Transverse colon (tissue), 4 donors: ENCODE data around the gene EIF4EBP2.

ENCODE experiments used
- POLR2AphosphoS5 ChIP-seq, 3 donors: sonication (generic); formaldehyde crosslinking; IDR thresholded peaks; one replicate each; pipeline ENCODE4 v1.6.1; 2016; ENCODE audit warnings: antibody characterized with exemption in 3 of 3
- TF ChIP-seq, protein P1 (sequence below), 5 experiments: fragments of 200-600 bp in 3 of 5; fragments of 450-650 bp in 2 of 5; sonication (generic) in 3 of 5; IDR thresholded peaks; 1 replicate in 2 of 5; 2 replicates in 3 of 5; pipeline ENCODE4 v1.5.1; 2016 to 2017; ENCODE audit warnings: antibody characterized with exemption in 5 of 5, inconsistent platforms in 3 of 5, mild to moderate bottlenecking in 2 of 5, moderate library complexity in 1 of 5

- TF ChIP-seq, protein P1, sequence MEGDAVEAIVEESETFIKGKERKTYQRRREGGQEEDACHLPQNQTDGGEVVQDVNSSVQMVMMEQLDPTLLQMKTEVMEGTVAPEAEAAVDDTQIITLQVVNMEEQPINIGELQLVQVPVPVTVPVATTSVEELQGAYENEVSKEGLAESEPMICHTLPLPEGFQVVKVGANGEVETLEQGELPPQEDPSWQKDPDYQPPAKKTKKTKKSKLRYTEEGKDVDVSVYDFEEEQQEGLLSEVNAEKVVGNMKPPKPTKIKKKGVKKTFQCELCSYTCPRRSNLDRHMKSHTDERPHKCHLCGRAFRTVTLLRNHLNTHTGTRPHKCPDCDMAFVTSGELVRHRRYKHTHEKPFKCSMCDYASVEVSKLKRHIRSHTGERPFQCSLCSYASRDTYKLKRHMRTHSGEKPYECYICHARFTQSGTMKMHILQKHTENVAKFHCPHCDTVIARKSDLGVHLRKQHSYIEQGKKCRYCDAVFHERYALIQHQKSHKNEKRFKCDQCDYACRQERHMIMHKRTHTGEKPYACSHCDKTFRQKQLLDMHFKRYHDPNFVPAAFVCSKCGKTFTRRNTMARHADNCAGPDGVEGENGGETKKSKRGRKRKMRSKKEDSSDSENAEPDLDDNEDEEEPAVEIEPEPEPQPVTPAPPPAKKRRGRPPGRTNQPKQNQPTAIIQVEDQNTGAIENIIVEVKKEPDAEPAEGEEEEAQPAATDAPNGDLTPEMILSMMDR (IDR thresholded peaks at IDR 0.05) = no peak
- TF ChIP-seq POLR2AphosphoS5 (IDR thresholded peaks at IDR 0.05) = no peak
These were observed 52.2 kb downstream of the EIF4EBP2 start for GRCh38 chr10:70456164-70456563.
